ENCODE results near the gene CCDC88C.

Gene CCDC88C

DNA sequence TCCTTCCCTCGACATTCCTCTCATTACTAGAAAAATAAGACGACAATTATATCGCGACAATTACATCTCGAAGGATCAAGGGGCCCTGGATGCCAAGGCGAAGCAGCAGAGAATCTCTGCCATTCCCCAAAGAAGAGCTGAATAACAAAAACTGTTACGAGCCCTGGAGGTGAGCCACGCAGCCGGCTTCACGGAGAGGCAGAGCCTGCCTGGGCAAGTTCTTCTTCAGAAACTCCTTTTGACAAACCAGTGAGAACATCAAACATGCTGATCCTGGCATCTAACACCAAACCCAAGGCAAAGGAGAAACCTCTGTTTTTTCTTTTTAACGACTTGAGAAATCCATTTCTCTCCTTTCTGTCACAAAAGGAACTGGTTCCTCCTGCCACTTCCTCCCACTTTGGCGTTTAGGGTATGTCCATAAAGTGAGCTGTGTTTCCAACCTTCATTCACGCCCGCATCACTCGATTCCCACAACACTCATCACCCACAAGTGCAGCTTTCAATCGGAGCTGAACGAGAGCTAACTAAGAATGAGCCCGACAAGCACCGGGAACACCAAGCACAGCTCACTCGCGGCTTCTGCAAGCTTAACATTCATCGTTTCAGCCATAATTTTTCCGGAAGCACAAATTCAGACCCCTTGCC lies 21.5 kb downstream of the CCDC88C start:
- no peak overlapping the region for H3K4me3 ChIP-seq (ENCODE audit: low read length)
- no peak for DNase-seq (ENCODE audit: low read depth)
- TF ChIP-seq, protein P1, sequence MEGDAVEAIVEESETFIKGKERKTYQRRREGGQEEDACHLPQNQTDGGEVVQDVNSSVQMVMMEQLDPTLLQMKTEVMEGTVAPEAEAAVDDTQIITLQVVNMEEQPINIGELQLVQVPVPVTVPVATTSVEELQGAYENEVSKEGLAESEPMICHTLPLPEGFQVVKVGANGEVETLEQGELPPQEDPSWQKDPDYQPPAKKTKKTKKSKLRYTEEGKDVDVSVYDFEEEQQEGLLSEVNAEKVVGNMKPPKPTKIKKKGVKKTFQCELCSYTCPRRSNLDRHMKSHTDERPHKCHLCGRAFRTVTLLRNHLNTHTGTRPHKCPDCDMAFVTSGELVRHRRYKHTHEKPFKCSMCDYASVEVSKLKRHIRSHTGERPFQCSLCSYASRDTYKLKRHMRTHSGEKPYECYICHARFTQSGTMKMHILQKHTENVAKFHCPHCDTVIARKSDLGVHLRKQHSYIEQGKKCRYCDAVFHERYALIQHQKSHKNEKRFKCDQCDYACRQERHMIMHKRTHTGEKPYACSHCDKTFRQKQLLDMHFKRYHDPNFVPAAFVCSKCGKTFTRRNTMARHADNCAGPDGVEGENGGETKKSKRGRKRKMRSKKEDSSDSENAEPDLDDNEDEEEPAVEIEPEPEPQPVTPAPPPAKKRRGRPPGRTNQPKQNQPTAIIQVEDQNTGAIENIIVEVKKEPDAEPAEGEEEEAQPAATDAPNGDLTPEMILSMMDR (conservative IDR thresholded peaks at IDR 0.05; ENCODE audit: low read depth, low read length), result no peak

DNA sequence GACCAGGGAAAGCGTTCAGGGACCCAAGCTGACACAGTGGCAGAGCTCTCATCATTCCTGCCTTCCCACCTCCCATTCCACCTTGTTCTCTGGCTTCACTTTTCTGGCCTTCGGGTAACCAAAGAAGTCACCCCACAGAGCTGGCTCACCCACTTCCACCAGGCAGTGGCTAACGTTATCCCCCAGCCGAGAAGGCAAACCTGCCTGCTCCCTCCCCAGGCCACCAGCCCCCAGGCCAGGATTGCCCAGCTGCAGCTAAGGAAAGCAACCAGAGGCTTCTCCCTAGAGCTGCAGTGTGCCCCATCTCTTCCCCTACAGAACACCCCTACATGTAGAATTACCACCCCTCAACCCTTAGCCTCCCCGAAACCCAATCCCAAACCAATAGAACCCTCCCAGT lies 22.2 kb downstream of the CCDC88C start:
- no peak for DNase-seq (ENCODE audit: low read depth)
- no peak overlapping the region for H3K4me3 ChIP-seq (ENCODE audit: low read length)
- TF ChIP-seq, protein P1 (conservative IDR thresholded peaks at IDR 0.05; ENCODE audit: low read depth, low read length), result no peak

DNA sequence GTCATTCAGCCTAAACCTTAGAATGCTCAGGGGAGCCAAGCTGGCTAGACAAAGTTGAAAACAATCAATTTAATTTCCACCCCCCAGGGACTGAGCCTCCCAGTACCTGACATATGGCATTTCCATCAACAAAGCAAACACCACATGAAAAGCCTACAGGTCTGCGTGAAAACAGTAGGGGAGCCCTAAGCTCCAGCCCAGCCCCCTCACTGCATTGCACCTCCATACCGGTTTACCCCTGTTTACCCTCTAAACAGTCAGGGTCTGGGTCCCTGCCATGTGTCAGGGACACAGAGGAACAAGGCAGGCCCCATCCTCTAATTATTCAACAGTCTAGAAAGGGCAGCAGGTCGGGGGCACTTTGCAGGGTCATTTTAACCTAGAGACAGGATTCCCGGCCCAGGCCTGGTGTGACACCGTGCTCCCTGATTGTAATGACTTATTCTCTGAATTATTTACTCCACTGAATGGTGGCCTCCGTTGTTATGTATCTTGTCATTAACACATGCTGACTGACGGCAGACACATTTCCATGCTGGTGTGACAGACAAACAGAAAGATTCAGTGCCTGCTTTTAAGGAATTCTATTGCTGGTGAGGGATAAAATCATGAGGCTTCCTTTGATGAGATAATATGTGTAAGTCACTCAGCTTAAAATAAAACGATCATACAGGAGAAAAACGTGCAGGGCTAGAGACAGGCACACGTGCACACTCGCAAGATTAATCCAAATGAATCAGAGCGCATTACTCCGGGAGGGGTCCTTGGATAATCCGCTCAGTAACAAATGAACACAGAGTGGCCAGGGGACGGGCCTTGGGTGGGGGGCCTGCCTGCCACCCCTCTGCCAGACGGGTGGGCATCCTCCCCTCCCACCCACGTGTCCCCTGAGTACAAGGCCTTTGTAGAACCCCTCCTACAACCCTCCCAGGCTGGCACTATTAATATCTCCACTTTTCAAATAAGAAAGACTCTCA lies 23.2 kb downstream of the CCDC88C start:
- DNase-seq (ENCODE audit: low read depth), result no peak
- no peak overlapping the region for H3K4me3 ChIP-seq (ENCODE audit: low read length)
- TF ChIP-seq, protein P1 (conservative IDR thresholded peaks at IDR 0.05; ENCODE audit: low read depth, low read length), result no peak

DNA sequence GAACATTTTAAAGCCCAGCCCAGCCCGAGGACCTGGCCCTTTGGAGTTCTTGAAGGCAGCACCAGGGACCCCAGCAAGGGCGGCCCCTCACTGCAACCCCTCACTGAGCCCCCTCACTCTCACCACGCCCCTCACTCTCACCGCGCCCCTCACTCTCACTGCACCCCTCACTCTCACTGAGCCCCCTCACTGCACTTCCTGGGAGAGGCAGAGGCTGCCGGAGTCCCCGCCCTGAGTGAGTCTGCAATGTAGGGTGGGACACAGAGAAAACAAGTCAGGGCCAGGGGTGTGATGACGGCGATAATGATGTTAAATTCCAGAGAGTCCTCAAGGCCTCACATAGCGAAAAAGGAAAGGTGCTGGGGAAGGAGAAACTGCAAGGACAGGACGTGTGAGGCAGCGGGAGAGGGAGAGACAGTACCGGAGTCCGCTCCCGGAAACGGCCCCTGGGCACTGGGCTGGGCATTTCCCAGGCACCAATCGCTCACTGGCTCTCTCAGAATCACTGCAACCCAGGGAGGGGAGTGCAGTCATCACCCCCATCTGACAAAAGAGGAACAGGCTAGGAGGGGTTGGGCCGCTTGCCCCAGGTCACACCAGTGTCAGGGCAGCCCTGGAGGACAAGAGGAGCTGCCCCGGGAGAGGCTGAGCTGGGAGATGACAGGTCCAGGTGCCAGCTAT lies 24.9 kb downstream of the CCDC88C start:
- TF ChIP-seq, protein P1 (conservative IDR thresholded peaks at IDR 0.05; ENCODE audit: low read depth, low read length), result no peak
- DNase-seq (ENCODE audit: low read depth), result no peak
- no peak overlapping the region for H3K4me3 ChIP-seq (ENCODE audit: low read length)

DNA sequence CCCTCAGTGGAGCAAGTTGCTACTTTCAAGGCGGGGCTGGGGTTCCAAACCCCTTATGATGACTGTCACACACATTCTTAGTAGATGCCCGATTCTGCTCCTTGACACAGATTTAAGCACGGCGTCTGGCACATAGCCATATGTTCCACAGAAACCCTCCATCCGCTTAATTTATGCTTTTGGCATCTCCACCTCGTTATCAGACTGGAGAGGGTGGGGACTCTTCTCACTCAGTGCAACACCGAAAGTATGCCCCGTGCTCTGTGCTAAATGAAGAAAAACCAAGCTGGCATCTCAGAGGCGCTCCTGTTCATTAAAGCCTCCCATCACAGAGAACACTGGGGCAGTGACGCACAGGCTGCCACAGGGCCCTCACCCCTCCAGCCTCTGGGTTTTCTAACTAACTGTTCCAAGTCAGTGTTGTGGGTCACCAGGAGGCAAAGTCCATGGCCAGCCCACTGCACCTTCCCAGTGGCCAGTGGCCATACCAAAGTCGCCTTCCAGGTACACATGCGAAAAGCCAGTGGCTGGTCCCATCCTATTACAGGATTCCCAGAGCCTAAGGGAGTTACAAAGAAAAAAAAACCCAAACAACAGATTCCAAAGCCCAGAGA lies 27.3 kb downstream of the CCDC88C start:
- no peak overlapping the region for H3K4me3 ChIP-seq (ENCODE audit: low read length)
- DNase-seq (ENCODE audit: low read depth), result no peak
- TF ChIP-seq, protein P1 (conservative IDR thresholded peaks at IDR 0.05; ENCODE audit: low read depth, low read length), result no peak

DNA sequence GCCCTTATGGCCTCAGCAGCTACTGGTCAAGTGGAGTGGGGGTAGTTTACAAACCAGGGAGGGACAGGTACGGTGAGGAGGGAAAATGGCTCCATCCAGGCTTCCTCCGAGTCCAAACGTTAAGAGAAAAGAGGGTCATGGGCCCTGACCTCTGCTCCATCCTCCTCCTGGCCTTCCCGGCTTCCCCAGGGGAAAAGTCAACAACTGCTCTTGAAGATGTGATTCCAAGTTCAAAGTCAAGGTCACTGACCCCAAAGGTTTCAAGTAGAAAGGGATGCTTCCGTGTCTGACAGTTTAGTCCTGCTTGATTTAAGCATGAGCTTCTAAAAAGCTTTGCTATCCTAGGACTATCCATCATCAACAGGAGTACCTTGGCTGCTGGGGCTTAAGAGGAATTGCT lies 28.5 kb downstream of the CCDC88C start:
- no peak for DNase-seq (ENCODE audit: low read depth)
- TF ChIP-seq, protein P1 (conservative IDR thresholded peaks at IDR 0.05; ENCODE audit: low read depth, low read length), result no peak
- H3K4me3 ChIP-seq (ENCODE audit: low read length), result no peak overlapping the region
